ENCODE data around the gene USP47. TPM values are rescaled to one million over a fixed set of nuclear protein-coding genes. Genes with fewer than 3 reads are reported as not detected.
A peak's percentile ranks its signal among the peaks of the same experiment; 100 is the strongest.

Gene USP47
- total and polyA plus RNA-seq, 2 experiments from 2014 or later: 16.3 to 36.7 TPM

DNA sequence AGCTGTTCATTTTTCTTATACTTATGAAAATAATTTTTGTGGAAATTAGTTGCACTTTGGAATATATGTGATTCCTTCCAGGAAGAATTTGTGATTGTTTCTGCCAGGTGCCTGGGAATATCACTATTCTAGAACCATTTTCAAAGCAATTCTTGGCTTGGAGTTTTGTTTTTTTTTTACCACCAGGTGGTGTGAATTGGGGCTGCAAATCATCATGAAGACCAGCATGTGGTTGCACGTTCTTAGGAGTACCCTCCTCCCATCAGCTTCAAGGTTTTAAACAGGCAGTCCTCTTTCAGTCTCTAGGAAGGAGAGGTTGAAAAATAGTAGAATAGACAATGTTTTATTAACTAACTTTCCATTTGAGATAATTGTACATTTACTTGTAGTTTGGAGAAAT is 25.9 kb downstream of the USP47 start:
- Histone ChIP-seq H3F3A (replicated peaks; ENCODE audit: low read depth) (no peaks in the 10 kb centered on the region), H3K27me3 (ENCODE audit: insufficient read depth) (no peaks in the 10 kb centered on the region), H3K79me2 (replicated peaks; ENCODE audit: insufficient read depth) (peaks cover 95% of the 10 kb centered on the region), H3K4me1 (ENCODE audit: insufficient read depth) (peaks cover 42% of the 10 kb centered on the region), H3K27ac (ENCODE audit: low read depth) (no peak overlapping the region), H2AFZ (no peak overlapping the region), H3K9me2 (ENCODE audit: insufficient read depth) (no peaks in the 10 kb centered on the region), H3K4me2 (no peak overlapping the region), H3K36me3 (ENCODE audit: insufficient read depth) (no peaks in the 10 kb centered on the region), H3K4me3 (no peak overlapping the region), H4K20me1 (replicated peaks; ENCODE audit: insufficient read depth) (peaks cover 2% of the 10 kb centered on the region)
- ATAC-seq (no peak; the same call in 2 of the 3 replicates), DNase-seq (ENCODE audit: low spot score) (peak; percentile 41)
- no peak for TF ChIP-seq POLR2AphosphoS5 (IDR thresholded peaks at IDR 0.05; ENCODE audit: low read depth)
- TF ChIP-seq, protein P1, sequence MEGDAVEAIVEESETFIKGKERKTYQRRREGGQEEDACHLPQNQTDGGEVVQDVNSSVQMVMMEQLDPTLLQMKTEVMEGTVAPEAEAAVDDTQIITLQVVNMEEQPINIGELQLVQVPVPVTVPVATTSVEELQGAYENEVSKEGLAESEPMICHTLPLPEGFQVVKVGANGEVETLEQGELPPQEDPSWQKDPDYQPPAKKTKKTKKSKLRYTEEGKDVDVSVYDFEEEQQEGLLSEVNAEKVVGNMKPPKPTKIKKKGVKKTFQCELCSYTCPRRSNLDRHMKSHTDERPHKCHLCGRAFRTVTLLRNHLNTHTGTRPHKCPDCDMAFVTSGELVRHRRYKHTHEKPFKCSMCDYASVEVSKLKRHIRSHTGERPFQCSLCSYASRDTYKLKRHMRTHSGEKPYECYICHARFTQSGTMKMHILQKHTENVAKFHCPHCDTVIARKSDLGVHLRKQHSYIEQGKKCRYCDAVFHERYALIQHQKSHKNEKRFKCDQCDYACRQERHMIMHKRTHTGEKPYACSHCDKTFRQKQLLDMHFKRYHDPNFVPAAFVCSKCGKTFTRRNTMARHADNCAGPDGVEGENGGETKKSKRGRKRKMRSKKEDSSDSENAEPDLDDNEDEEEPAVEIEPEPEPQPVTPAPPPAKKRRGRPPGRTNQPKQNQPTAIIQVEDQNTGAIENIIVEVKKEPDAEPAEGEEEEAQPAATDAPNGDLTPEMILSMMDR (conservative IDR thresholded peaks at IDR 0.05; ENCODE audit: low read depth in 2 of 2): peak; percentile 24 to 38; a peak in 2 of 4 replicates
- peaks cover 57% of the 10 kb centered on the region for H3K4me1 Mint-ChIP-seq
- H3K4me3 Mint-ChIP-seq: no peak overlapping the region
- H3K27me3 Mint-ChIP-seq (ENCODE audit: insufficient read depth, low read depth, poor library complexity): no peaks in the 10 kb centered on the region
- no peak overlapping the region for H3K27ac Mint-ChIP-seq
- no peaks in the 10 kb centered on the region for H3K9me3 Mint-ChIP-seq
- H3K36me3 Mint-ChIP-seq (ENCODE audit: low read depth): no peaks in the 10 kb centered on the region; the same call in 2 of the 3 replicates

DNA sequence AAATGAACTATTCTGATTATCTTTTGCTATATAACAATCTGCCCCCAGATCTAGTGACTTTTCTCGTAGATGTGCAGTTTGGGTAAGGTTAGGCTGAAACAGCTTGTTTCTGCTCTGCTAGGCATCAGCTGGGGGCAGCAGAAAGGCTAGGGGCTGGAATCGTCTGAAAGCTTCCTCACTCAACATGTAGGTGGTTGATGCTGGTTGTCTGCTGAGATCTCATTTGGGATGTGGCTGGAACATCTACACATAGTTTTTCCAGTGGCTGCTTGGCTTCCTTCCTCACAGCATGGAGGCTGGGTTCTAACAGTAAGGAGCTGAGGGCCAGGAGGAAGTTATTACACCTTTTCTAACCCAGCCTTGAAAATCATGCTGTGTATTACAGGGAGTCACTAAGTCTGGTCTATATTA is 30.2 kb downstream of the USP47 start:
- ATAC-seq (peak; percentile 31; the same call in 2 of the 3 replicates), DNase-seq (ENCODE audit: low spot score) (peak; percentile 15)
- peaks cover 38% of the 10 kb centered on the region for H3K4me1 Mint-ChIP-seq
- 0 out of 2 replicates have a peak overlapping the region, but pooled peaks have one; percentile 8 for H3K27ac Mint-ChIP-seq
- Histone ChIP-seq H3K4me2 (peak overlapping the region; percentile 35; the same call in 1 of the 2 replicates), H3K4me3 (no peak overlapping the region), H3K36me3 (ENCODE audit: insufficient read depth) (no peaks in the 10 kb centered on the region), H3K27me3 (ENCODE audit: insufficient read depth) (no peaks in the 10 kb centered on the region), H2AFZ (no peak overlapping the region), H3K79me2 (replicated peaks; ENCODE audit: insufficient read depth) (peaks cover 87% of the 10 kb centered on the region), H3K9me2 (ENCODE audit: insufficient read depth) (no peaks in the 10 kb centered on the region), H3K4me1 (ENCODE audit: insufficient read depth) (peaks cover 32% of the 10 kb centered on the region), H4K20me1 (replicated peaks; ENCODE audit: insufficient read depth) (peaks cover 7% of the 10 kb centered on the region), H3F3A (replicated peaks; ENCODE audit: low read depth) (no peaks in the 10 kb centered on the region), H3K27ac (ENCODE audit: low read depth) (peak overlapping the region; percentile 2; the same call in 1 of the 2 replicates)
- peaks cover 19% of the 10 kb centered on the region; the same call in 2 of the 3 replicates for H3K36me3 Mint-ChIP-seq (ENCODE audit: low read depth)
- H3K4me3 Mint-ChIP-seq: peak overlapping the region; percentile 3; the same call in 1 of the 3 replicates
- H3K9me3 Mint-ChIP-seq: peaks cover 3% of the 10 kb centered on the region; the same call in 2 of the 3 replicates
- no peaks in the 10 kb centered on the region for H3K27me3 Mint-ChIP-seq (ENCODE audit: insufficient read depth, low read depth, poor library complexity)
- TF ChIP-seq CREB1 (CRISPR knock-in tag; IDR thresholded peaks at IDR 0.05; ENCODE audit: low read depth): no peak
- TF ChIP-seq NANOG (IDR thresholded peaks at IDR 0.05; ENCODE audit: borderline replicate concordance): no peak
- no peak for TF ChIP-seq STAT1 (IDR thresholded peaks at IDR 0.05; ENCODE audit: unreplicated experiment)
- TF ChIP-seq, protein P2, sequence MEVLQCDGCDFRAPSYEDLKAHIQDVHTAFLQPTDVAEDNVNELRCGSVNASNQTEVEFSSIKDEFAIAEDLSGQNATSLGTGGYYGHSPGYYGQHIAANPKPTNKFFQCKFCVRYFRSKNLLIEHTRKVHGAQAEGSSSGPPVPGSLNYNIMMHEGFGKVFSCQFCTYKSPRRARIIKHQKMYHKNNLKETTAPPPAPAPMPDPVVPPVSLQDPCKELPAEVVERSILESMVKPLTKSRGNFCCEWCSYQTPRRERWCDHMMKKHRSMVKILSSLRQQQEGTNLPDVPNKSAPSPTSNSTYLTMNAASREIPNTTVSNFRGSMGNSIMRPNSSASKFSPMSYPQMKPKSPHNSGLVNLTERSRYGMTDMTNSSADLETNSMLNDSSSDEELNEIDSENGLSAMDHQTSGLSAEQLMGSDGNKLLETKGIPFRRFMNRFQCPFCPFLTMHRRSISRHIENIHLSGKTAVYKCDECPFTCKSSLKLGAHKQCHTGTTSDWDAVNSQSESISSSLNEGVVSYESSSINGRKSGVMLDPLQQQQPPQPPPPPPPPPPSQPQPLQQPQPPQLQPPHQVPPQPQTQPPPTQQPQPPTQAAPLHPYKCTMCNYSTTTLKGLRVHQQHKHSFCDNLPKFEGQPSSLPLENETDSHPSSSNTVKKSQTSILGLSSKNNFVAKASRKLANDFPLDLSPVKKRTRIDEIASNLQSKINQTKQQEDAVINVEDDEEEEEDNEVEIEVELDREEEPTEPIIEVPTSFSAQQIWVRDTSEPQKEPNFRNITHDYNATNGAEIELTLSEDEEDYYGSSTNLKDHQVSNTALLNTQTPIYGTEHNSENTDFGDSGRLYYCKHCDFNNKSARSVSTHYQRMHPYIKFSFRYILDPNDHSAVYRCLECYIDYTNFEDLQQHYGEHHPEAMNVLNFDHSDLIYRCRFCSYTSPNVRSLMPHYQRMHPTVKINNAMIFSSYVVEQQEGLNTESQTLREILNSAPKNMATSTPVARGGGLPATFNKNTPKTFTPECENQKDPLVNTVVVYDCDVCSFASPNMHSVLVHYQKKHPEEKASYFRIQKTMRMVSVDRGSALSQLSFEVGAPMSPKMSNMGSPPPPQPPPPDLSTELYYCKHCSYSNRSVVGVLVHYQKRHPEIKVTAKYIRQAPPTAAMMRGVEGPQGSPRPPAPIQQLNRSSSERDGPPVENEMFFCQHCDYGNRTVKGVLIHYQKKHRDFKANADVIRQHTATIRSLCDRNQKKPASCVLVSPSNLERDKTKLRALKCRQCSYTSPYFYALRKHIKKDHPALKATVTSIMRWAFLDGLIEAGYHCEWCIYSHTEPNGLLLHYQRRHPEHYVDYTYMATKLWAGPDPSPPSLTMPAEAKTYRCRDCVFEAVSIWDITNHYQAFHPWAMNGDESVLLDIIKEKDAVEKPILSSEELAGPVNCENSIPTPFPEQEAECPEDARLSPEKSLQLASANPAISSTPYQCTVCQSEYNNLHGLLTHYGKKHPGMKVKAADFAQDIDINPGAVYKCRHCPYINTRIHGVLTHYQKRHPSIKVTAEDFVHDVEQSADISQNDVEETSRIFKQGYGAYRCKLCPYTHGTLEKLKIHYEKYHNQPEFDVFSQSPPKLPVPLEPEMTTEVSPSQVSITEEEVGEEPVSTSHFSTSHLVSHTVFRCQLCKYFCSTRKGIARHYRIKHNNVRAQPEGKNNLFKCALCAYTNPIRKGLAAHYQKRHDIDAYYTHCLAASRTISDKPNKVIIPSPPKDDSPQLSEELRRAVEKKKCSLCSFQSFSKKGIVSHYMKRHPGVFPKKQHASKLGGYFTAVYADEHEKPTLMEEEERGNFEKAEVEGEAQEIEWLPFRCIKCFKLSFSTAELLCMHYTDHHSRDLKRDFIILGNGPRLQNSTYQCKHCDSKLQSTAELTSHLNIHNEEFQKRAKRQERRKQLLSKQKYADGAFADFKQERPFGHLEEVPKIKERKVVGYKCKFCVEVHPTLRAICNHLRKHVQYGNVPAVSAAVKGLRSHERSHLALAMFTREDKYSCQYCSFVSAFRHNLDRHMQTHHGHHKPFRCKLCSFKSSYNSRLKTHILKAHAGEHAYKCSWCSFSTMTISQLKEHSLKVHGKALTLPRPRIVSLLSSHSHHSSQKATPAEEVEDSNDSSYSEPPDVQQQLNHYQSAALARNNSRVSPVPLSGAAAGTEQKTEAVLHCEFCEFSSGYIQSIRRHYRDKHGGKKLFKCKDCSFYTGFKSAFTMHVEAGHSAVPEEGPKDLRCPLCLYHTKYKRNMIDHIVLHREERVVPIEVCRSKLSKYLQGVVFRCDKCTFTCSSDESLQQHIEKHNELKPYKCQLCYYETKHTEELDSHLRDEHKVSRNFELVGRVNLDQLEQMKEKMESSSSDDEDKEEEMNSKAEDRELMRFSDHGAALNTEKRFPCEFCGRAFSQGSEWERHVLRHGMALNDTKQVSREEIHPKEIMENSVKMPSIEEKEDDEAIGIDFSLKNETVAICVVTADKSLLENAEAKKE (CRISPR knock-in tag; IDR thresholded peaks at IDR 0.05): no peak
- TF ChIP-seq ZNF114 (CRISPR knock-in tag; IDR thresholded peaks at IDR 0.05): no peak
- no peak for TF ChIP-seq ZNF331 (CRISPR knock-in tag; IDR thresholded peaks at IDR 0.05; ENCODE audit: low read depth)
- TF ChIP-seq, protein P1 (conservative IDR thresholded peaks at IDR 0.05; ENCODE audit: low read depth in 2 of 2): no peak
- TF ChIP-seq JUNB (IDR thresholded peaks at IDR 0.05; ENCODE audit: unreplicated experiment): no peak
